Testis (tissue), 2 donors: ENCODE data around the gene ADAMTS5.

ENCODE experiments used
- CTCF ChIP-seq, 3 experiments: fragments of 450-650 bp in 2 of 3; fragments of 200-600 bp in 1 of 3; sonication (generic) in 1 of 3; IDR thresholded peaks; one replicate each; pipeline ENCODE4 v1.5.1; 2016 to 2019; ENCODE audit warnings: antibody characterized with exemption in 3 of 3, mild to moderate bottlenecking in 2 of 3, moderate library complexity in 1 of 3
- POLR2A ChIP-seq: fragments of 450-650 bp; IDR thresholded peaks from one replicate; pipeline ENCODE4 v1.6.1; 2017; ENCODE audit warnings: antibody characterized with exemption, mild to moderate bottlenecking, moderate library complexity

DNA sequence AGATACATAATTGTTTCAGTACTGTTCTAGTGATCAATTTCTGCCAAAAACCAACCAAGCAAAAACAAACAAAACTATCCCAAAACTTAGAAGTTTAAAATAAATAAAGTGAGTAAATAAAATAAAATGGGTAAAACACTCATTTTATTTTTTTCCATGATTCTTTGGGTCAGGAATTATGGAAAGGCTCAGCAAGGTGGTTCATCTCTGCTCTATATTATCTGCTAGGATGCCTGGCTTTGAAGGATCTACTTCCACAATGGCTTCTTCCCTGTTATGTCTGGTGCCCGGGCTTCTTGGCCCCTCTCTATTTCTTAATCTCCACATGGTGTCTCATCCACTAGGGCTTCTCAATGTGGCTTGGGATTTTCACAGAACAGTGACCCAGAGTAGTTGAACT is 92.5 kb downstream of the ADAMTS5 start:
- TF ChIP-seq CTCF (IDR thresholded peaks at IDR 0.05), result no peak
- TF ChIP-seq POLR2A, result no peak
